ENCODE data around the gene SF3B6.

Gene SF3B6

DNA sequence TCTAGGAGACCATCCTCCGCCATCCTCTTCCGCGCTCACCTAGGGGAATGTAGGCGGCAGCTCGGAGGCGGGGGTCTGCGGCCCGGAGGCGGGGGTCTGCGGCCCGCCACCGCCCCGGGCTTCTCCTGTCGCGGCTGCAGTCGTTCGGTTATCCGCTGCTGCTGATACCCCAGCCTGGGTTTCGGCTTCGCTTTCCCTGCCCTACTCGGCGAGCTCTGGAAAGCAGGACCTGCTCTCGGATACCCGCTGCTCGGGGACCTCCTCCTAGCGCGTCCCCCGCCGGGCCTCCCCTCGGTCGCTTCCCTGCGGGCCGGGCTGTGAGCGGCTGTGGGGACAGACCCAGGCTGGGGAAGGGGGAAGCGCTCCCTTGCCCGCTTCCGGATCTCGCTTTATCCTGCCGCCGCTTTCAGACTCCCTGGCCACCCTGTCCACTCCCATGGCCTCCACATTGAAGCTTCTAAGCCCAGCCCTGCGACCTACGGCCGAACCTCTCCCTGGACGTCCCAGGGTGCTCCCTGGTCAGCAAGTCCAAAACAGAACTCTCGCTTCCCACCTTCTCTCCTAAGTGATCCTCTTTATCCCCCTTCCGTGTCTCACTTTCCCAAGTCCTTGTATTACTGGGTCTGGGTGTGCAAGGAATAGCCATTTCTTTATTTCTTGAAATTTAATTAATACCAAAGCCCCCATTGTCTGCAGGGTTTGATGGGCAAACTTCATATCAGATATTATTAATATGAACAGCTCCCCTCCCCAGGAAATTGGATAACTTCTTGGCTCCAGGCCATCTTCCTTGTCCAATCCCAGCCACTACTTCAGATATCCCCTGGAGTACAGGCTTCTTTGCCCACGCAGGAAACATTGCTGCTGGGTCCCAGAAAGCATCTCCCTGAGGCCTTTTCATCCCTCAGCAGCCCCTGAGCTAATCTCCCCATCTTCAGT lies 25.8 kb downstream of the SF3B6 start:
- FAIRE-seq (no peak), DNase-seq (ENCODE audit: insufficient read length, low spot score) (no peak)
- TF ChIP-seq, protein P1, sequence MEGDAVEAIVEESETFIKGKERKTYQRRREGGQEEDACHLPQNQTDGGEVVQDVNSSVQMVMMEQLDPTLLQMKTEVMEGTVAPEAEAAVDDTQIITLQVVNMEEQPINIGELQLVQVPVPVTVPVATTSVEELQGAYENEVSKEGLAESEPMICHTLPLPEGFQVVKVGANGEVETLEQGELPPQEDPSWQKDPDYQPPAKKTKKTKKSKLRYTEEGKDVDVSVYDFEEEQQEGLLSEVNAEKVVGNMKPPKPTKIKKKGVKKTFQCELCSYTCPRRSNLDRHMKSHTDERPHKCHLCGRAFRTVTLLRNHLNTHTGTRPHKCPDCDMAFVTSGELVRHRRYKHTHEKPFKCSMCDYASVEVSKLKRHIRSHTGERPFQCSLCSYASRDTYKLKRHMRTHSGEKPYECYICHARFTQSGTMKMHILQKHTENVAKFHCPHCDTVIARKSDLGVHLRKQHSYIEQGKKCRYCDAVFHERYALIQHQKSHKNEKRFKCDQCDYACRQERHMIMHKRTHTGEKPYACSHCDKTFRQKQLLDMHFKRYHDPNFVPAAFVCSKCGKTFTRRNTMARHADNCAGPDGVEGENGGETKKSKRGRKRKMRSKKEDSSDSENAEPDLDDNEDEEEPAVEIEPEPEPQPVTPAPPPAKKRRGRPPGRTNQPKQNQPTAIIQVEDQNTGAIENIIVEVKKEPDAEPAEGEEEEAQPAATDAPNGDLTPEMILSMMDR (IDR thresholded peaks at IDR 0.05; ENCODE audit: insufficient read depth, missing control alignments), result no peak

DNA sequence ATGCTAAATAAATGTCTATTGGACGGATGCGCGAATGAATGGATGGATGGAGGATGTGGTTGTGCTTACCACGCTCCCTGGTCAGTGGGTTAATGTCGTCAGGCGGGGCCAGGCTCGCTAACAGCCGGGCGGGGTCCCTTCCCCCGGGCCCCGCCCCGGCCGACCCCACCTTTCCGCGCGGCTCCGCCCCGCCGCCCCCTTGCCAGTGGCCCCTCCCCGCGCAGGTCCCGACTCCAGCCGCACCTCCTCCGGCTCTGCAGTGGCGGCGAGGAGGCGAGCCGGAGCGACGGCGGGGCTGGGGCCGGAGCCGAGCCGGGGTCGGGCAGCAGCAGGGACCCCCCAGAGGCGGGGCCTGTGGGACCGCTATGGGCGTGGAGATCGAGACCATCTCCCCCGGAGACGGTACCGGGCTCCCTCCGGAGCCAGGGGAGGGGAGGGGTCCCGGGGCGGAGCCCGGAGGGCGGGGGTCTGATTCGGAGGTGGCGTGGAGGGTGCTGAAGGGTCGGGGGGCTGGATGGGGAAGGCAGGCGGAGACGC lies 26.6 kb downstream of the SF3B6 start, which contains the start of gene FKBP1B:
Gene FKBP1B, plus strand, starts transcription at position 257 of the 537 bp plus-strand sequence. Its CDS starts 109 bp downstream, at position 366.
- TF ChIP-seq, protein P1 (IDR thresholded peaks at IDR 0.05; ENCODE audit: insufficient read depth, missing control alignments), result no peak
- FAIRE-seq, result no peak
- DNase-seq (ENCODE audit: insufficient read length, low spot score), result no peak

DNA sequence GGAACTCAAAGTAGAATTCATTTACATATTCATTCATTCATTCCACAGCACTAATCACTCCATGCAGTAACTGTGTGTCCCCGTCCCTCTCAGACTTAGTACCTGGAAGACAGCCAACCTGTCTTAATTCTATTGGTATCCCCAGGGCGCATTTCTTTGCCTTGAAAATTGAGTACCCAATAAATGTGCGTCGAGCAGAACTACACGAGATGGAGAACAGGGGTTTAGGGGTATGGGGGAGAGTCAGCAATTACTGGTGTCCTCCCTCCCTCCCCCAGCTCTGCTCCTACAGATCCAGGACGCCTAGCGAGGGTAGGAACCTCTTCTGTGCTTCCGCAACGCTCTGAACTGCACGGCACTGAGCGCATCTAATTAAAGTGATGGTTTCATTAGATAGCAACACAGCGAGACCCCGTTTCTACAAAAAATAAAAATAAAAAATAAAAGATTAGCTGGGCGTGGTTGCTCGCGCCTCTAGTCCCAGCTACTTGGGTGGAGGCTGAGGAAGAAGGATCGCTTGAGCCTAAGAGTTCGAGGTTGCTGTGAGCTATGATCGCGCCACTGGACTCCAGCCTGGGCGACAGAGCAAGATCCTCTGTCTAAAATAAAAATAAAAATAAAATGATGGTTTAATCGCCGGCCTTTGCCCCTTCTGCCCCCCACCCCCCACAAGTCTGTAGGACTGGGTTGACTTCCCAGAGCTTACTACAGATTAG lies 27.2 kb downstream of the SF3B6 start:
- TF ChIP-seq, protein P1 (IDR thresholded peaks at IDR 0.05; ENCODE audit: insufficient read depth, missing control alignments), result no peak
- DNase-seq (ENCODE audit: insufficient read length, low spot score), result no peak
- FAIRE-seq, result no peak

DNA sequence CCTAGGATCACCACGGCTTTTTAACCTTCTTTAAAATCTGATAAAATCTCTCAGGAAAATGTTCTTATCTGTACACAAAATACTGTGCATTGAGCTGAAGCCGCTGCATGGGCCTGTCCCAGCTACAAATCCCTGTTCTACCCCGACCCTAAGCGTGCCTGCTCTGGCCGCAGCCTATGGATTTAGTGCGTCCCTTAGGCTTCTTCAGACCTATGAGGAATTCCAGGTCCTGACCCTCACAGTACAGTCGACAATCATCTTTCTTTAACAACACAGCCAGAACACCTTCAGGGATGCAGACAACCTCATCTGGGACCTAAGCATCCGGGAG lies 28.5 kb downstream of the SF3B6 start:
- FAIRE-seq, result no peak
- TF ChIP-seq, protein P1 (IDR thresholded peaks at IDR 0.05; ENCODE audit: insufficient read depth, missing control alignments), result no peak
- DNase-seq (ENCODE audit: insufficient read length, low spot score), result no peak

DNA sequence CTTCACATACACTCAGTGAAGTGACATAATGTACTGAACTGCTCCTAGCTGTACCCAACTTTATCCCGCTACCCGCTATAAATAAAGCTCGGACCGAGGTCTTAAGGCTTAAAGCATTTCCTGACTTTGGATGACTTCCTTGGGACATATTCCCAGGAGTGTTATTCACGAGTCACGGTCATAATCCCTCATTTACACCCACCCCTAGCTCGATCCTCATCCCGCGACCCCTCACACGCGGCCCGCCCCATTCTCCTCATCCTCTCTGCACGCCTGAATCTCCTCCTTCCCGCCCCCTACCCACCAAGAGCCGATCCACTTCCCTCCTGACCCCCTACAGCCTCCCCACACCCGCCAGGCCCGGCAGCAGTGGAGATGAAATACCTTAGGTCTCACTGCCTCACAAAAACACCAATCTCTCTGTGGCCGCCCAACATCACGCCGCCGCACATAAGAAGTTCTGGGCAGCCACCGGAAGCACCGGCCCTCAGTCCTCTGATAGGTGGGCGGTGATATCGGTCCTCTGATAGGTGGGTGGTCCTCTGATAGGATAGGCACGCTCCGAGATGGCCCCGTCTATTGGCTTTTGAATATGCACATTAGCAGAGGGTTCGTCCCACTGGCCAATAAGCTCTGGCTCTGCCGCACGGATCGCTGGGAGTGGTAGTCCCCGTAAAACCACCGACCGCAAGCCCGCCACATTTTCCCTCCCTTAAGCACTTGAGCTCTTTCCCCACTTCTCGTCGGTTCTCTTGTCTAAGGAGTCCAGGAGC lies 29.0 kb downstream of the SF3B6 start, which contains the start of gene WDCP:
Gene WDCP, minus strand, starts transcription at position 462 of the 773 bp plus-strand sequence. CDS start 7,897 bp downstream, outside the sequence.
- TF ChIP-seq, protein P1 (IDR thresholded peaks at IDR 0.05; ENCODE audit: insufficient read depth, missing control alignments), result no peak
- FAIRE-seq, result no peak
- DNase-seq (ENCODE audit: insufficient read length, low spot score), result peak; percentile 31

DNA sequence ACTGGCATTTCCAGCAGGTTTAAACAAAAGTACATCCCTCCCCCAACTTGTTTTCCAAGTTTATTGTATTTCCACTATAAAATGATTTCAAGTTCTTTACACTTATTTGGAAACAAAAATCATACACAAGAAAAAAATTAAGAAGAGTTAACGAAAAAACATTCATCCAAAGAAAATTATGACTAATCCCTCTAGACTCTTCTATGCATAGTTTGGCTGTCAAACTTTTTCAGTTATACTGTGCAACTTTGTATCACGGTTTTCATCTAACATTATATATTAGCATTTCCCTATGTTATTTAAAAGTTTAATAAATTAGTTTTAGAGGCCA lies 29.6 kb downstream of the SF3B6 start:
- TF ChIP-seq, protein P1 (IDR thresholded peaks at IDR 0.05; ENCODE audit: insufficient read depth, missing control alignments), result no peak
- DNase-seq (ENCODE audit: insufficient read length, low spot score) (no peak), FAIRE-seq (no peak)
